ENCODE data around the gene RLF.

DNA sequence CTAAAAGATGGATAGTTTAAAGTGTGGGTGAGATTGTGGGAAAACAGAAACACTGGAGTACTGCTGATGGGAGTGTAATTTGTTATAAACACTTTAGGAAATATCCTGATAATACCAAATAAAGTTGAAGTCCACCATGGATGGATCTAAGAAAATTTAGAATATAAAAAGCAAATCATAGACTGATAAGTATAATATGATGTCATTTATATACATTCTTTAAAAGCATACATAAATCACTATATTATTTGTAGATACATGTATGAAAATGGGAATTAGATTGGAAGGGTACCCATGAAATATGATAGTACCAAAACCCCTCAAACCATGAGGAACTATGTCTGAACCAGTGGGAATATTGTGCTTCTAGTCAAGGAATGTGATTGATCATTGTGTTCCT is 104.7 kb downstream of the RLF start:
- TF ChIP-seq, protein P1, sequence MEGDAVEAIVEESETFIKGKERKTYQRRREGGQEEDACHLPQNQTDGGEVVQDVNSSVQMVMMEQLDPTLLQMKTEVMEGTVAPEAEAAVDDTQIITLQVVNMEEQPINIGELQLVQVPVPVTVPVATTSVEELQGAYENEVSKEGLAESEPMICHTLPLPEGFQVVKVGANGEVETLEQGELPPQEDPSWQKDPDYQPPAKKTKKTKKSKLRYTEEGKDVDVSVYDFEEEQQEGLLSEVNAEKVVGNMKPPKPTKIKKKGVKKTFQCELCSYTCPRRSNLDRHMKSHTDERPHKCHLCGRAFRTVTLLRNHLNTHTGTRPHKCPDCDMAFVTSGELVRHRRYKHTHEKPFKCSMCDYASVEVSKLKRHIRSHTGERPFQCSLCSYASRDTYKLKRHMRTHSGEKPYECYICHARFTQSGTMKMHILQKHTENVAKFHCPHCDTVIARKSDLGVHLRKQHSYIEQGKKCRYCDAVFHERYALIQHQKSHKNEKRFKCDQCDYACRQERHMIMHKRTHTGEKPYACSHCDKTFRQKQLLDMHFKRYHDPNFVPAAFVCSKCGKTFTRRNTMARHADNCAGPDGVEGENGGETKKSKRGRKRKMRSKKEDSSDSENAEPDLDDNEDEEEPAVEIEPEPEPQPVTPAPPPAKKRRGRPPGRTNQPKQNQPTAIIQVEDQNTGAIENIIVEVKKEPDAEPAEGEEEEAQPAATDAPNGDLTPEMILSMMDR (IDR thresholded peaks at IDR 0.05): no peak
- no peak for TF ChIP-seq POLR2A (IDR thresholded peaks at IDR 0.05)
